Measurements from ENCODE around the gene ADAT3.

Gene ADAT3

GRCh38 chr19:1935484-1936208 is 30.4 kb downstream of the ADAT3 start:
- no peak overlapping the region for H3K9ac ChIP-seq (ENCODE audit: low read depth, low read length)
- H3K4me1 ChIP-seq (ENCODE audit: insufficient read depth, low read length) = peaks cover 11% of the 10 kb centered on the region
- H3K27me3 ChIP-seq (ENCODE audit: insufficient read depth, low read length, poor library complexity) = no peaks in the 10 kb centered on the region
- no peaks in the 10 kb centered on the region for H3K36me3 ChIP-seq (ENCODE audit: insufficient read depth, low read length)
- no peaks in the 10 kb centered on the region for H3K9me3 ChIP-seq (ENCODE audit: insufficient read depth, low read length, severe bottlenecking)
- H3K4me2 ChIP-seq (ENCODE audit: insufficient read depth, low read length) = no peak overlapping the region
- peak; percentile 39 for DNase-seq
- no peak overlapping the region for H3K27ac ChIP-seq (ENCODE audit: low read length)
- H3K4me3 ChIP-seq (ENCODE audit: low read depth in 1 of 2, low read length in 2 of 2) = no peak overlapping the region
- TF ChIP-seq EZH2 (IDR thresholded peaks at IDR 0.05; ENCODE audit: borderline replicate concordance, low read depth, low read length, severe bottlenecking) (no peak), CTCF (IDR thresholded peaks at IDR 0.05; ENCODE audit: borderline replicate concordance, extremely low read depth, low read length, poor library complexity, severe bottlenecking) (no peak)
- H2AFZ ChIP-seq (ENCODE audit: low read depth, low read length) = no peak overlapping the region
- peaks cover 4% of the 10 kb centered on the region; the same call in 1 of the 2 replicates for H3K79me2 ChIP-seq (ENCODE audit: insufficient read depth, low read length)
- ATAC-seq (ENCODE audit: insufficient read depth, low read depth) = no peak
- no peaks in the 10 kb centered on the region for H4K20me1 ChIP-seq (ENCODE audit: insufficient read depth, low read length)

GRCh38 chr19:1936430-1936829 is 31.2 kb downstream of the ADAT3 start:
- no peak for ATAC-seq (ENCODE audit: insufficient read depth, low read depth)
- Histone ChIP-seq H3K27ac (ENCODE audit: low read length) (no peak overlapping the region), H3K9ac (ENCODE audit: low read depth, low read length) (no peak overlapping the region), H3K4me2 (ENCODE audit: insufficient read depth, low read length) (no peak overlapping the region), H3K4me1 (ENCODE audit: insufficient read depth, low read length) (peaks cover 11% of the 10 kb centered on the region), H2AFZ (ENCODE audit: low read depth, low read length) (no peak overlapping the region), H3K4me3 (ENCODE audit: low read depth in 1 of 2, low read length in 2 of 2) (no peak overlapping the region), H3K36me3 (ENCODE audit: insufficient read depth, low read length) (no peaks in the 10 kb centered on the region), H4K20me1 (ENCODE audit: insufficient read depth, low read length) (no peaks in the 10 kb centered on the region), H3K79me2 (ENCODE audit: insufficient read depth, low read length) (peaks cover 6% of the 10 kb centered on the region), H3K9me3 (ENCODE audit: insufficient read depth, low read length, severe bottlenecking) (no peaks in the 10 kb centered on the region), H3K27me3 (ENCODE audit: insufficient read depth, low read length, poor library complexity) (no peaks in the 10 kb centered on the region)
- DNase-seq = no peak
- TF ChIP-seq EZH2 (IDR thresholded peaks at IDR 0.05; ENCODE audit: borderline replicate concordance, low read depth, low read length, severe bottlenecking) (no peak), CTCF (IDR thresholded peaks at IDR 0.05; ENCODE audit: borderline replicate concordance, extremely low read depth, low read length, poor library complexity, severe bottlenecking) (no peak)

- H2AFZ ChIP-seq (ENCODE audit: low read depth, low read length) = no peak overlapping the region
- H3K27ac ChIP-seq (ENCODE audit: low read length) = no peak overlapping the region
- H3K4me3 ChIP-seq (ENCODE audit: low read depth in 1 of 2, low read length in 2 of 2) = no peak overlapping the region
- no peaks in the 10 kb centered on the region for H3K9me3 ChIP-seq (ENCODE audit: insufficient read depth, low read length, severe bottlenecking)
- ATAC-seq (ENCODE audit: insufficient read depth, low read depth) = no peak
- TF ChIP-seq CTCF (IDR thresholded peaks at IDR 0.05; ENCODE audit: borderline replicate concordance, extremely low read depth, low read length, poor library complexity, severe bottlenecking) (no peak), EZH2 (IDR thresholded peaks at IDR 0.05; ENCODE audit: borderline replicate concordance, low read depth, low read length, severe bottlenecking) (no peak)
- H4K20me1 ChIP-seq (ENCODE audit: insufficient read depth, low read length) = peaks cover 6% of the 10 kb centered on the region
- no peaks in the 10 kb centered on the region for H3K36me3 ChIP-seq (ENCODE audit: insufficient read depth, low read length)
- no peak overlapping the region for H3K4me2 ChIP-seq (ENCODE audit: insufficient read depth, low read length)
- peaks cover 12% of the 10 kb centered on the region for H3K4me1 ChIP-seq (ENCODE audit: insufficient read depth, low read length)
- no peak overlapping the region for H3K9ac ChIP-seq (ENCODE audit: low read depth, low read length)
- H3K79me2 ChIP-seq (ENCODE audit: insufficient read depth, low read length) = peaks cover 13% of the 10 kb centered on the region
- no peak for DNase-seq
- no peaks in the 10 kb centered on the region for H3K27me3 ChIP-seq (ENCODE audit: insufficient read depth, low read length, poor library complexity)
Observed at GRCh38 chr19:1936916-1937610, 31.9 kb downstream of the ADAT3 start.
